Naive B cell (primary cell): ENCODE data around the gene TWIST2. TPM values are rescaled to one million over a fixed set of nuclear protein-coding genes. Genes with fewer than 3 reads are reported as not detected.
A peak's percentile ranks its signal among the peaks of the same experiment; 100 is the strongest.

ENCODE experiments used
- ATAC-seq, 2 donors: fragments of 150-1000 bp; cut with Tn5 transposase; 2 replicates each; pipeline ENCODE4 v1.10.0; 2021; ENCODE audit warnings: low read depth in 2 of 2, mild to moderate bottlenecking in 2 of 2, moderate library complexity in 2 of 2
- DNase-seq: peaks from one replicate; pipeline ENCODE4 v3.0.0; 2022
- H3K27ac Mint-ChIP-seq, 6 donors: one replicate each; pipeline ENCODE4 v1.8.0; 2020 to 2022; ENCODE audit warnings: mild to moderate bottlenecking in 6 of 6, mixed read lengths in 6 of 6, moderate library complexity in 5 of 6, inconsistent platforms in 2 of 6
- H3K27me3 Mint-ChIP-seq, 3 donors: one replicate each; pipeline ENCODE4 v1.8.0; 2021 to 2022; ENCODE audit warnings: mixed read lengths in 3 of 3, mild to moderate bottlenecking in 1 of 3
- H3K36me3 Mint-ChIP-seq, 2 donors: one replicate each; pipeline ENCODE4 v1.8.0; 2020 to 2022; ENCODE audit warnings: mixed read lengths in 2 of 2, inconsistent platforms in 1 of 2, mild to moderate bottlenecking in 1 of 2
- H3K4me1 Mint-ChIP-seq, 3 donors: one replicate each; pipeline ENCODE4 v1.8.0; 2020 to 2022; ENCODE audit warnings: mixed read lengths in 3 of 3, inconsistent platforms in 1 of 3, mild to moderate bottlenecking in 1 of 3, moderate library complexity in 1 of 3
- H3K4me3 Mint-ChIP-seq, 8 donors: one replicate each; pipeline ENCODE4 v1.8.0; 2020 to 2022; ENCODE audit warnings: mild to moderate bottlenecking in 8 of 8, mixed read lengths in 8 of 8, moderate library complexity in 8 of 8, inconsistent platforms in 2 of 8
- H3K9me3 Mint-ChIP-seq, 7 donors: one replicate each; pipeline ENCODE4 v1.8.0; 2020 to 2022; ENCODE audit warnings: mixed read lengths in 7 of 7, mild to moderate bottlenecking in 5 of 7, inconsistent platforms in 2 of 7, moderate library complexity in 1 of 7
- polyA plus RNA-seq, 6 donors: library from polyadenylated mRNA; unstranded; fragments of 300-500 nt; fragmentation: Illumina TruSeq; gene quantifications; one replicate each; pipeline ENCODE4 v1.2.3, GENCODE V29; 2021; ENCODE audit warnings: low read depth in 6 of 6

Gene TWIST2
- polyA plus RNA-seq, 6 donors from 2014 or later, result not detected

- Mint-ChIP-seq H3K36me3 (no peaks in the 10 kb centered on the region), H3K4me3 (no peak overlapping the region), H3K27me3 (peaks cover 17 to 34% (median 31%) of the 10 kb centered on the region in 3 donors), H3K4me1 (peaks cover 0 to 4% (median 0%) of the 10 kb centered on the region in 3 donors), H3K27ac (peak overlapping the region in 1 of 6 donors; percentile 14), H3K9me3 (peaks cover 0 to 5% (median 0%) of the 10 kb centered on the region in 7 donors)
- no peak for ATAC-seq
- DNase-seq, result no peak
Measured at GRCh38 chr2:238854699-238855229, 6.9 kb downstream of the TWIST2 start.

DNA sequence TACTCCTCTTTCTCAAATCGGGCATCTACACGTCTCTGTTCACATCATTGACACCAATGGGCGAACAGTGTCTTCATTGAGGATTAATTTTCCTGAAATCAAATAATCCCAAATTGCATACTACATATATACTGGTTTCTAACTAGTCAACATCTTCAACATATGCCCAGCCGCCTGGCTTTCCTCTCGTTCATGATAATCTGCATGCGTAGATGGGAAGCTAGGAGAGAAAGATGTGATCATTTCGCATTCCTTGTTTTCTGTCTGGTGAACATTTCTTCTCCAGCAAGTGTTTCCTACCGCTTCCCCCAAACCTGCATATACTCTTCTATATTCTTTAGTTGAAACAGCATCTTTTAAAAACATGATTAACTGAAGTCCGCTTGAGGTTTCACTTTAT, 7.4 kb downstream of the TWIST2 start:
- Mint-ChIP-seq H3K36me3 (no peaks in the 10 kb centered on the region), H3K9me3 (peaks cover 0 to 5% (median 0%) of the 10 kb centered on the region in 7 donors), H3K27ac (no peak overlapping the region), H3K4me1 (peaks cover 0 to 4% (median 0%) of the 10 kb centered on the region in 3 donors), H3K4me3 (no peak overlapping the region), H3K27me3 (peaks cover 22 to 33% (median 26%) of the 10 kb centered on the region in 3 donors)
- ATAC-seq (no peak), DNase-seq (no peak)

DNA sequence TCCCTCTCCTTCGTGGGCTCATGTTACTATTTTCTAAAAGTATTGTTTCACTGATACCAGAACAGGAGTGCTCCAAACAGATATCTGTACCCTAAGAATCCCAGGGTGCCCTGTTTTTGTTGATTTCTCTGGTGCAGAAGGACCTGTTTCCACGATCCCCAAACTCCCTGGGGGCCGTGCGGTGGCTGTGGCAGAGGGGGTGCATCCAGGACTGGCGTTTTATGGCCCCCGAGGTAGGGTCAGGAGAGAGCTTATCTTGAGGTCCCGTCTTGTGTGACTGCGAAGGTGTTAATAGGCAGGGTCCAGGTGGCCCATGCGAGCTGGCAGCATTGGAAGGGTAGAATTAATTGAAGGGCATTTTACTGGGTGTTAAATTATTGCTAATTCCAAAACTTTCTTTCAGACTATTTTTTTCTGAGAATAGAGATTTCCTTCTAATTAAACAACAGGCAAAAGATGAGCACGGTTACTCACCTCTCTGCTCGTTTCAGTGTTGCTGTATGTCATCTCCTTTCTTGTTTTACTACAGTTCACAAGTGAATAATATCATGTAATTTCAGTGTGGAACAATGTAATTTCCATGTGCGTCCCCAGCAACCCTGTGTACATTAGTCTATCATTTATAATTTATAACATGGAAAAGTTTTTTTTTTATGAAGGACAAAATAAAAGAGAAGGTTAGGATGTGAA, 8.2 kb downstream of the TWIST2 start:
- Mint-ChIP-seq H3K36me3 (no peaks in the 10 kb centered on the region), H3K27me3 (peaks cover 22 to 33% (median 25%) of the 10 kb centered on the region in 3 donors), H3K4me3 (no peak overlapping the region), H3K9me3 (peaks cover 0 to 5% (median 0%) of the 10 kb centered on the region in 7 donors), H3K27ac (no peak overlapping the region), H3K4me1 (peaks cover 0 to 4% (median 0%) of the 10 kb centered on the region in 3 donors)
- no peak for ATAC-seq
- DNase-seq, result no peak

DNA sequence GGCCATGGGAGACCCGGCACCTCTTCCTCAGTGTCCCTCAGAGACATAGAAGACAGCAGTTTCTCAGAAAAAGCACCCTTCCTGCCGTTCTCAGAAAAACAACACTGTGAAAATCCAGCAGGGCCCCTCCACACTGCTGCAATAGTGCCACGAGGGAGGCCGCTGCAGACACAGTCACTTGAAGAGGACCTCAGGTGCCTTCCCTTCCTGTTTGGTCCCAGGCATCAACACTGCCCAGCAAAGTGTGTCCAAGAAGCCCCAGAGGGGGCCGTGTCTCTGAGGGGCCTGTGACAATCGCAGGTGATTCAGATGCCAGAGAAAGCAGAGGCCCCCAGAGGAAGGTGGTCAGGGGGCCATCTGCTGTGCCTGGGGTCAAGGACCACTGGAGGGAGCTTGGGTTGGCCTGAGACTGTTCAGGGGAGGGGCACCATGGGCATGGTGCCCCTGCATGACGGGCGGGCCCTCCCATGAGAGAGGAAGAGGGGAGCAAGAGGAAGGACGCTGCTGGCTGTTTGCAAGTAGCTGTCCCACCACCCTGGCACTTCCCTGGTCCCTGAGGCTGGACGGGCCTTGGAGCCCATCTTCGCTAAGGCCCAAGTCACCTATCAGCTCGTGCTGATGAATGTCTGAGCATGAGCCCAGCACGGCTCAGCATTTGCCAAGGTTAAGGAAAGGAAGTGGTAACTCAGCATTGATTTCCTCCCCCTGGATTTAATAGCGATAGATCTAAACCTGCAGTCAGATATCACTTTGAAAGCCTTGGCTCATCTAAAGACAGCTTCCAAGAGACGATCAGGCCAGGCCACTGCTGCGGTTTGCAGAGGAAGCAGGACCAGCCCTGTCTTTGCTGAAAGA, 9.1 kb downstream of the TWIST2 start:
- peaks cover 15 to 39% (median 25%) of the 10 kb centered on the region in 3 donors for H3K27me3 Mint-ChIP-seq
- DNase-seq, result no peak
- peaks cover 0 to 4% (median 0%) of the 10 kb centered on the region in 3 donors for H3K4me1 Mint-ChIP-seq
- H3K9me3 Mint-ChIP-seq, result peaks cover 0 to 5% (median 0%) of the 10 kb centered on the region in 7 donors
- no peaks in the 10 kb centered on the region for H3K36me3 Mint-ChIP-seq
- ATAC-seq, result no peak
- H3K27ac Mint-ChIP-seq, result no peak overlapping the region
- no peak overlapping the region for H3K4me3 Mint-ChIP-seq

- H3K9me3 Mint-ChIP-seq, result peaks cover 0 to 5% (median 0%) of the 10 kb centered on the region in 7 donors
- peak overlapping the region in 1 of 8 donors; percentile 2 for H3K4me3 Mint-ChIP-seq
- no peak for ATAC-seq
- peaks cover 14 to 35% (median 16%) of the 10 kb centered on the region in 3 donors for H3K27me3 Mint-ChIP-seq
- DNase-seq, result no peak
- no peaks in the 10 kb centered on the region for H3K36me3 Mint-ChIP-seq
- H3K27ac Mint-ChIP-seq, result no peak overlapping the region
- H3K4me1 Mint-ChIP-seq, result peaks cover 0 to 4% (median 0%) of the 10 kb centered on the region in 3 donors
Measured at GRCh38 chr2:238857959-238858358, 10.1 kb downstream of the TWIST2 start.

DNA sequence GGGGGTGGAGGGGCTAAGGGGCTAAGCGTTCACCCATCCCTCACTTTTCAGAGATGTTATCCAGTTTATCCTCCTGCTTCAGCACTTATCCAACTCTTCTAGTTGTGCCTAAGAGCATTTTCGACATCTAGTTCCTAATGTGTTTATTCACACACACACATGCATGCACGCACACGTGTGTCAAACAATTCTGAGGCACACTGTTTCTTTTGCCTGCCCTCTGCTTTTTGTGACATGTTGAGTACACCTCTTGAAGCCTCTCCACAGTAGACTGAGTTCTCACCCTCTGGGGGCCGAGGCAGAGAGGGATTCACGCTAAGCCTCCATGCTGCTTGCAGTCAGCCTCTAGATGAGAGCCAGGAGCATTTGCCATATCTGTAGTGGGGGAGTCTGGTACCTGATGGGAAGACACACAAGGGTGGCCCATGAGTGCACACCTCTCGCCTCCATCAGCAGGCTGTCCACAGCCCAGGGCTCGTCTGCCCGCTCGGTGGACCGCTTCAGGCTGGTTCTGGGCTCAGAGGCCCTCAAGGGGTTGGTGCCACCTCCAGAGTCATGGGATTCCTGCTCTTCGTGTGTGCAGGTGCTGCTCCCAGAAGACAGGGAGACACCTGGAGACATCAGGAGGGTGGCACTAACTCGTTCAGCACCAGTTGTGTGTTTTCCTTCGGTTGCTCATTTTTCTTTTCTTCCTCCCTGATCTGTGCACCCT, 11.9 kb downstream of the TWIST2 start:
- ATAC-seq (no peak), DNase-seq (no peak)
- H3K4me3 Mint-ChIP-seq, result no peak overlapping the region
- peaks cover 0 to 4% (median 0%) of the 10 kb centered on the region in 3 donors for H3K4me1 Mint-ChIP-seq
- H3K36me3 Mint-ChIP-seq, result no peaks in the 10 kb centered on the region
- H3K27ac Mint-ChIP-seq, result no peak overlapping the region
- H3K27me3 Mint-ChIP-seq, result peaks cover 8 to 24% (median 9%) of the 10 kb centered on the region in 3 donors
- peaks cover 0 to 4% (median 0%) of the 10 kb centered on the region in 7 donors for H3K9me3 Mint-ChIP-seq

- peaks cover 0 to 4% (median 0%) of the 10 kb centered on the region in 3 donors for H3K4me1 Mint-ChIP-seq
- H3K27me3 Mint-ChIP-seq, result peaks cover 8 to 11% (median 9%) of the 10 kb centered on the region in 3 donors
- H3K9me3 Mint-ChIP-seq, result peaks cover 0 to 4% (median 0%) of the 10 kb centered on the region in 7 donors
- no peak overlapping the region for H3K27ac Mint-ChIP-seq
- ATAC-seq (no peak), DNase-seq (no peak)
- no peaks in the 10 kb centered on the region for H3K36me3 Mint-ChIP-seq
- H3K4me3 Mint-ChIP-seq, result no peak overlapping the region
Measured at GRCh38 chr2:238861013-238861730, 13.3 kb downstream of the TWIST2 start.

DNA sequence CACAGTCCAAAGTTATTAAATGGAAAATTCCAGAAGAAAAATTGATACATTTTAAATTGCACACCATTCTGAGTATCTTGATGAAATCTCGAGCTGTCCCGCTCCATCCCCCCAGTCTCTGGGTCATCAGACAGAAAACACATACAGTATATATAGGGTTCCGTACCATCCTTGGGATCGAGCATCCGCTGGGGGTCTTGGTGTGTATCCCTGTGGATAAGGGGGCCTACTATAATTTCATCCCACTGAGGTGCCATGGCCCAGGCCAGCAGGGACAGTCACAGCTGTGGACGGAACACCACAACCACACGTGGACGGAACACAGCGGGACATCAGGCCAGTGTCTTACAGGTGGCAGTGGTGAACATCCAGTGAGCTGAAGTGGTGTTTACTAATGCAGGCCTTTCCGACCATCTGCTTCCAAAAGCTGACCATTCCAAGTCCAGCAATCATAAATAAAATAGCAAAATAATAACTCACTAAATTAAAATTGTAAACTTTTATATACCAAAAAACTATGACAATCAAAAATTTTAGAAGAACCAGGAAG, 14.0 kb downstream of the TWIST2 start:
- Mint-ChIP-seq H3K36me3 (no peaks in the 10 kb centered on the region), H3K9me3 (peaks cover 0 to 4% (median 0%) of the 10 kb centered on the region in 7 donors), H3K27ac (no peak overlapping the region), H3K27me3 (peaks cover 8 to 10% (median 9%) of the 10 kb centered on the region in 3 donors), H3K4me1 (peaks cover 0 to 4% (median 0%) of the 10 kb centered on the region in 3 donors), H3K4me3 (no peak overlapping the region)
- ATAC-seq, result no peak
- no peak for DNase-seq

- DNase-seq (no peak), ATAC-seq (no peak)
- Mint-ChIP-seq H3K4me3 (no peak overlapping the region), H3K27ac (no peak overlapping the region), H3K36me3 (no peaks in the 10 kb centered on the region), H3K27me3 (peaks cover 6 to 13% (median 9%) of the 10 kb centered on the region in 3 donors), H3K9me3 (no peaks in the 10 kb centered on the region), H3K4me1 (peaks cover 0 to 3% (median 0%) of the 10 kb centered on the region in 3 donors)
Measured at GRCh38 chr2:238862701-238863100, 14.8 kb downstream of the TWIST2 start.

- Mint-ChIP-seq H3K4me3 (no peak overlapping the region), H3K9me3 (no peaks in the 10 kb centered on the region), H3K27ac (no peak overlapping the region), H3K36me3 (no peaks in the 10 kb centered on the region), H3K4me1 (no peaks in the 10 kb centered on the region), H3K27me3 (peaks cover 6 to 16% (median 9%) of the 10 kb centered on the region in 3 donors)
- DNase-seq (no peak), ATAC-seq (no peak)
Measured at GRCh38 chr2:238863231-238863630, 15.3 kb downstream of the TWIST2 start.

GRCh38 chr2:238863749-238864206, 15.9 kb downstream of the TWIST2 start:
- no peak overlapping the region for H3K4me3 Mint-ChIP-seq
- H3K27ac Mint-ChIP-seq, result no peak overlapping the region
- no peaks in the 10 kb centered on the region for H3K4me1 Mint-ChIP-seq
- ATAC-seq (no peak), DNase-seq (no peak)
- H3K27me3 Mint-ChIP-seq, result peaks cover 6 to 16% (median 9%) of the 10 kb centered on the region in 3 donors
- H3K9me3 Mint-ChIP-seq, result no peaks in the 10 kb centered on the region
- H3K36me3 Mint-ChIP-seq, result no peaks in the 10 kb centered on the region
